Epithelial cell of esophagus (primary cell): ENCODE data around the gene KCNK3.

Experiments used
- DNase-seq: peaks from one replicate; pipeline ENCODE4 v3.0.0; 2010; ENCODE audit warnings: low read depth
- H3K4me3 ChIP-seq: 2 replicates; pipeline ENCODE4 v1.5.1; 2011; ENCODE audit warnings: mild to moderate bottlenecking, low read length, control low read depth
- CTCF ChIP-seq: IDR thresholded peaks from 2 replicates; pipeline ENCODE4 v1.5.1; 2011; ENCODE audit warnings: low read depth, mild to moderate bottlenecking, low read length, control low read depth, inconsistent platforms; ENCODE audit not compliant: insufficient read depth; ENCODE audit errors: missing control alignments

KCNK3 gene

GRCh38 chr2:26679867-26680266 lies 12.7 kb upstream of the KCNK3 start:
- no peak for DNase-seq
- TF ChIP-seq CTCF: no peak
- H3K4me3 ChIP-seq: no peak overlapping the region

GRCh38 chr2:26681656-26682055 lies 10.9 kb upstream of the KCNK3 start:
- no peak for TF ChIP-seq CTCF
- no peak overlapping the region for H3K4me3 ChIP-seq
- no peak for DNase-seq

GRCh38 chr2:26682155-26682554 lies 10.4 kb upstream of the KCNK3 start:
- TF ChIP-seq CTCF: no peak
- DNase-seq: no peak

GRCh38 chr2:26683583-26683982 lies 8.9 kb upstream of the KCNK3 start:
- no peak for DNase-seq
- no peak overlapping the region for H3K4me3 ChIP-seq
- TF ChIP-seq CTCF: no peak

More at GRCh38 chr2:26682155-26682554, 10.4 kb upstream of the KCNK3 start:
- H3K4me3 ChIP-seq: no peak overlapping the region

GRCh38 chr2:26685341-26685740 lies 7.2 kb upstream of the KCNK3 start:
- DNase-seq: no peak
- TF ChIP-seq CTCF: no peak
- no peak overlapping the region for H3K4me3 ChIP-seq

- no peak for DNase-seq
- no peak for TF ChIP-seq CTCF
- H3K4me3 ChIP-seq: no peak overlapping the region
Observed at GRCh38 chr2:26685989-26686839, 6.3 kb upstream of the KCNK3 start.

GRCh38 chr2:26687328-26687727 lies 5.2 kb upstream of the KCNK3 start:
- TF ChIP-seq CTCF: no peak
- no peak for DNase-seq
- H3K4me3 ChIP-seq: no peak overlapping the region
